ENCODE measurements around the gene TOGARAM2.
A peak's percentile ranks its signal among the peaks of the same experiment; 100 is the strongest.

Gene TOGARAM2

GRCh38 chr2:28997847-28998735 lies 17.0 kb downstream of the TOGARAM2 start:
- DNase-seq (ENCODE audit: low read depth in 2 of 2), result no peak

- DNase-seq (ENCODE audit: low read depth in 2 of 2), result no peak
Measured at GRCh38 chr2:29000481-29000880, 19.4 kb downstream of the TOGARAM2 start.

- DNase-seq (ENCODE audit: low read depth in 2 of 2), result no peak
Measured at GRCh38 chr2:29000956-29001355, 19.9 kb downstream of the TOGARAM2 start.

GRCh38 chr2:29001806-29002205 lies 20.7 kb downstream of the TOGARAM2 start:
- DNase-seq (ENCODE audit: low read depth in 2 of 2), result no peak

GRCh38 chr2:29004755-29005154 lies 23.7 kb downstream of the TOGARAM2 start:
- no peak for DNase-seq (ENCODE audit: low read depth in 2 of 2)

- no peak for DNase-seq (ENCODE audit: low read depth in 2 of 2)
Measured at GRCh38 chr2:29005331-29005730, 24.2 kb downstream of the TOGARAM2 start.

- DNase-seq (ENCODE audit: low read depth in 2 of 2), result no peak
Measured at GRCh38 chr2:29006092-29006979, 25.2 kb downstream of the TOGARAM2 start.

- no peak for DNase-seq (ENCODE audit: low read depth in 2 of 2)
Measured at GRCh38 chr2:29006980-29007301, 25.8 kb downstream of the TOGARAM2 start.

GRCh38 chr2:29009270-29009669 lies 28.2 kb downstream of the TOGARAM2 start:
- DNase-seq (ENCODE audit: low read depth in 2 of 2), result no peak

GRCh38 chr2:29009711-29010677 lies 28.9 kb downstream of the TOGARAM2 start:
- DNase-seq (ENCODE audit: low read depth in 2 of 2), result no peak

- DNase-seq (ENCODE audit: low read depth in 2 of 2), result peak in 1 of 2 donors; percentile 31
Measured at GRCh38 chr2:29010946-29011345, 29.8 kb downstream of the TOGARAM2 start.

GRCh38 chr2:29011418-29012060 lies 30.4 kb downstream of the TOGARAM2 start:
- peak; percentile 36 to 38 for DNase-seq (ENCODE audit: low read depth in 2 of 2)

GRCh38 chr2:29012211-29012681 lies 31.1 kb downstream of the TOGARAM2 start:
- peak in 1 of 2 donors; percentile 32 for DNase-seq (ENCODE audit: low read depth in 2 of 2)

GRCh38 chr2:29013057-29013780 lies 32.1 kb downstream of the TOGARAM2 start:
- DNase-seq (ENCODE audit: low read depth in 2 of 2), result no peak

- DNase-seq (ENCODE audit: low read depth in 2 of 2), result no peak
Measured at GRCh38 chr2:29014331-29014730, 33.2 kb downstream of the TOGARAM2 start.

- peak; percentile 59 for DNase-seq (ENCODE audit: low read depth in 2 of 2)
Measured at GRCh38 chr2:29014811-29015421, 33.8 kb downstream of the TOGARAM2 start.

- no peak for DNase-seq (ENCODE audit: low read depth in 2 of 2)
Measured at GRCh38 chr2:29015701-29016470, 34.8 kb downstream of the TOGARAM2 start.

- no peak for DNase-seq (ENCODE audit: low read depth in 2 of 2)
Measured at GRCh38 chr2:29016504-29016903, 35.4 kb downstream of the TOGARAM2 start.

Data from stimulated activated CD8-positive, alpha-beta memory T cell treated with anti-CD3 and anti-CD28 coated beads, Interleukin-15, amount 100 ng/mL, for 48 hours (primary cell).